HEK293 (cell line): ENCODE data around the gene DPYSL3.

Experiments used
- CTCF ChIA-PET: fragments of 350-600 bp; formaldehyde crosslinking; extraction: SDS; loops from one replicate; lab custom pipeline; 2021; ENCODE audit warnings: antibody characterized with exemption; lab: Yijun Ruan, JAX
- POLR2A ChIA-PET: fragments of 300-600 bp; formaldehyde crosslinking; extraction: SDS; loops from one replicate; lab custom pipeline; 2020; ENCODE audit warnings: antibody characterized with exemption, inconsistent platforms; lab: Yijun Ruan, JAX
- H3K27ac ChIP-seq: fragments of 200-500 bp; sonication (Bioruptor generic); 2 replicates; pipeline ENCODE4 v1.5.1; 2014; ENCODE audit warnings: low read depth, low read length, control low read depth, inconsistent platforms; ENCODE audit errors: extremely low read depth
- H3K36me3 ChIP-seq, 2 experiments: fragments of 200-500 bp in 1 of 2; sonication (Bioruptor generic) in 1 of 2; 1 replicate in 1 of 2; 2 replicates in 1 of 2; pipeline ENCODE4 v1.5.1; 2014 to 2017; ENCODE audit warnings: inconsistent platforms in 2 of 2, low read length in 2 of 2; ENCODE audit not compliant: control insufficient read depth in 2 of 2, insufficient read depth in 1 of 2
- H3K4me1 ChIP-seq: fragments of 200-500 bp; sonication (Bioruptor generic); 2 replicates; pipeline ENCODE4 v1.5.1; 2014; ENCODE audit warnings: mild to moderate bottlenecking, low read length, inconsistent platforms; ENCODE audit not compliant: control insufficient read depth, insufficient read depth
- H3K4me3 ChIP-seq: 2 replicates; pipeline ENCODE4 v1.5.1; 2011; ENCODE audit warnings: low read depth, mild to moderate bottlenecking, control low read depth, low read length, moderate library complexity
- H3K9me3 ChIP-seq: fragments of 200-500 bp; sonication (Bioruptor generic); 2 replicates; pipeline ENCODE4 v1.5.1; 2014; ENCODE audit warnings: low read depth, low read length, inconsistent platforms; ENCODE audit not compliant: control insufficient read depth, insufficient read depth
- AEBP2 ChIP-seq: fragments of 450-650 bp; formaldehyde crosslinking; IDR thresholded peaks from 2 replicates; pipeline ENCODE4 v1.5.1; 2016; ENCODE audit warnings: missing biosample characterization, missing genetic modification characterization, borderline replicate concordance
- KLF16 ChIP-seq: fragments of 450-650 bp; formaldehyde crosslinking; IDR thresholded peaks from 2 replicates; pipeline ENCODE4 v1.5.1; 2017; ENCODE audit warnings: missing biosample characterization, missing genetic modification characterization
- PBX3 ChIP-seq: sonication (generic); formaldehyde crosslinking; IDR thresholded peaks from 2 replicates; pipeline ENCODE4 v1.8.1; 2022; ENCODE audit warnings: mild to moderate bottlenecking, moderate library complexity, missing genetic modification reagents
- PRDM2 ChIP-seq: fragments of 450-650 bp; formaldehyde crosslinking; IDR thresholded peaks from 2 replicates; pipeline ENCODE4 v1.5.1; 2016; ENCODE audit warnings: missing biosample characterization, missing genetic modification characterization, borderline replicate concordance
- TSHZ1 ChIP-seq: fragments of 450-650 bp; formaldehyde crosslinking; IDR thresholded peaks from 2 replicates; pipeline ENCODE4 v1.5.1; 2016; ENCODE audit warnings: missing biosample characterization, missing genetic modification characterization, borderline replicate concordance
- ZFP69B ChIP-seq: fragments of 450-650 bp; formaldehyde crosslinking; IDR thresholded peaks from 2 replicates; pipeline ENCODE4 v1.5.1; 2016; ENCODE audit warnings: missing biosample characterization, missing genetic modification characterization
- ZNF169 ChIP-seq: fragments of 450-650 bp; formaldehyde crosslinking; IDR thresholded peaks from 2 replicates; pipeline ENCODE4 v1.5.1; 2016; ENCODE audit warnings: missing biosample characterization, missing genetic modification characterization
- ZNF274 ChIP-seq, 2 experiments: fragments of 200-500 bp in 1 of 2; fragments of 450-650 bp in 1 of 2; sonication (Bioruptor generic) in 1 of 2; formaldehyde crosslinking in 1 of 2; IDR thresholded peaks; 2 replicates each; pipeline versions ENCODE4 v1.5.1 to v1.6.1; 2014 to 2016; ENCODE audit warnings: borderline replicate concordance in 1 of 2, inconsistent platforms in 1 of 2, low read length in 1 of 2, missing biosample characterization in 1 of 2, missing genetic modification characterization in 1 of 2
- ZNF292 ChIP-seq: fragments of 450-650 bp; formaldehyde crosslinking; IDR thresholded peaks from 2 replicates; pipeline ENCODE4 v1.5.1; 2016; ENCODE audit warnings: low read depth, missing biosample characterization, missing genetic modification characterization, borderline replicate concordance
- ZNF341 ChIP-seq: fragments of 450-650 bp; formaldehyde crosslinking; IDR thresholded peaks from 2 replicates; pipeline ENCODE4; 2016; ENCODE audit warnings: low read depth, missing biosample characterization, missing genetic modification characterization
- ZNF398 ChIP-seq: fragments of 450-650 bp; formaldehyde crosslinking; IDR thresholded peaks from 2 replicates; pipeline ENCODE4 v1.5.1; 2017; ENCODE audit warnings: missing biosample characterization, missing genetic modification characterization
- ZNF426 ChIP-seq: fragments of 450-650 bp; formaldehyde crosslinking; IDR thresholded peaks from 2 replicates; pipeline ENCODE4 v1.5.1; 2017; ENCODE audit warnings: missing biosample characterization, missing genetic modification characterization, mild to moderate bottlenecking, inconsistent platforms, moderate library complexity
- ZNF48 ChIP-seq: fragments of 450-650 bp; formaldehyde crosslinking; IDR thresholded peaks from 2 replicates; pipeline ENCODE4 v1.5.1; 2016; ENCODE audit warnings: missing biosample characterization, missing genetic modification characterization
- ZNF571 ChIP-seq: fragments of 450-650 bp; formaldehyde crosslinking; IDR thresholded peaks from 2 replicates; pipeline ENCODE4 v1.5.0; 2017; ENCODE audit warnings: missing biosample characterization, missing genetic modification characterization
- ZNF585B ChIP-seq: fragments of 450-650 bp; formaldehyde crosslinking; IDR thresholded peaks from 2 replicates; pipeline ENCODE4 v1.5.1; 2016; ENCODE audit warnings: missing biosample characterization, missing genetic modification characterization
- ZNF626 ChIP-seq: fragments of 450-650 bp; sonication (Bioruptor Pico); formaldehyde crosslinking; IDR thresholded peaks from 2 replicates; pipeline ENCODE4 v1.5.1; 2018; ENCODE audit warnings: missing biosample characterization, missing genetic modification characterization, inconsistent platforms
- ZNF658 ChIP-seq: fragments of 450-650 bp; formaldehyde crosslinking; IDR thresholded peaks from 2 replicates; pipeline ENCODE4; 2016; ENCODE audit warnings: missing biosample characterization, missing genetic modification characterization
- ZSCAN5A ChIP-seq: fragments of 450-650 bp; formaldehyde crosslinking; IDR thresholded peaks from 2 replicates; pipeline ENCODE4 v1.5.1; 2016; ENCODE audit warnings: missing biosample characterization, missing genetic modification characterization

The DPYSL3 gene

GRCh38 chr5:147415651-147416050, 94.2 kb downstream of the DPYSL3 start:
- H3K4me3 ChIP-seq: no peak overlapping the region
- TF ChIP-seq ZNF426 (tag by site-specific recombination): no peak
- TF ChIP-seq ZNF571 (tag by site-specific recombination): no peak
- no peak for TF ChIP-seq ZNF585B (tag by site-specific recombination)
- no peak for TF ChIP-seq AEBP2 (tag by site-specific recombination)
- TF ChIP-seq ZNF169 (tag by site-specific recombination): no peak
- TF ChIP-seq ZNF398 (tag by site-specific recombination): no peak
- no peak for TF ChIP-seq ZFP69B
- TF ChIP-seq PRDM2 (tag by site-specific recombination): no peak
- TF ChIP-seq, all 188 proteins: peak for 0
- Histone ChIP-seq H3K27ac (no peak overlapping the region), H3K36me3 (peaks cover 0 to 33% of the 10 kb centered on the region in 2 experiments; a peak in 1 of 3 replicates), H3K9me3 (no peaks in the 10 kb centered on the region), H3K4me1 (no peaks in the 10 kb centered on the region)
- CTCF ChIA-PET: no interaction called here
- POLR2A ChIA-PET: no interaction called here

GRCh38 chr5:147413266-147413665, 96.6 kb downstream of the DPYSL3 start:
- CTCF ChIA-PET: interaction anchor here (1.0 kb wide), 1 partner anchor 145 kb away, joined by 3 read pairs; no protein-coding TSS in a partner anchor

More at GRCh38 chr5:147413266-147413665, 96.6 kb downstream of the DPYSL3 start:
- TF ChIP-seq ZNF274 (IDR thresholded peaks at IDR 0.05; ENCODE audit: low read length) (no peak), ZNF274 (tag by site-specific recombination; IDR thresholded peaks at IDR 0.05; ENCODE audit: borderline replicate concordance) (no peak), KLF16 (tag by site-specific recombination) (no peak), ZSCAN5A (tag by site-specific recombination) (no peak), TSHZ1 (tag by site-specific recombination) (no peak), PBX3 (CRISPR knock-in tag) (no peak), ZNF626 (tag by site-specific recombination) (no peak), ZNF292 (tag by site-specific recombination) (no peak), ZNF48 (tag by site-specific recombination) (no peak), ZNF341 (tag by site-specific recombination) (no peak), ZNF658 (tag by site-specific recombination) (no peak)
- TF ChIP-seq, all 188 proteins: peak for 0
- POLR2A ChIA-PET: no interaction called here
- peaks cover 0 to 38% of the 10 kb centered on the region in 2 experiments; a peak in 1 of 3 replicates for H3K36me3 ChIP-seq
- no peak overlapping the region for H3K4me3 ChIP-seq
- no peaks in the 10 kb centered on the region for H3K4me1 ChIP-seq
- H3K27ac ChIP-seq: no peak overlapping the region
- no peaks in the 10 kb centered on the region for H3K9me3 ChIP-seq
